NCI-H187 treated with DMSO at 0.1 percent for 48 hours (cell line): Measurements from ENCODE around the gene DIPK2B.

Experiments used
- DNase-seq: peaks from one replicate; lab custom pipeline; 2025; lab: John Stamatoyannopoulos, UW

Gene DIPK2B

GRCh38 chrX:45200741-45201234 is at the start of gene DIPK2B:
Gene DIPK2B, minus strand, starts transcription at chrX:45200876. Its CDS starts 50 bp downstream, at chrX:45200826.
- no peak for DNase-seq

GRCh38 chrX:45240301-45240700 is 39.6 kb upstream of the DIPK2B start:
- DNase-seq = no peak

GRCh38 chrX:45238489-45238888 is 37.8 kb upstream of the DIPK2B start:
- no peak for DNase-seq

GRCh38 chrX:45233531-45233930 is 32.9 kb upstream of the DIPK2B start:
- DNase-seq = no peak

GRCh38 chrX:45232139-45232538 is 31.5 kb upstream of the DIPK2B start:
- DNase-seq = no peak

- DNase-seq = no peak
Observed at GRCh38 chrX:45230410-45230809, 29.7 kb upstream of the DIPK2B start.

- DNase-seq = no peak
Observed at GRCh38 chrX:45229348-45229747, 28.7 kb upstream of the DIPK2B start.

- DNase-seq = no peak
Observed at GRCh38 chrX:45228126-45228525, 27.4 kb upstream of the DIPK2B start.

GRCh38 chrX:45208121-45208856 is 7.6 kb upstream of the DIPK2B start:
- no peak for DNase-seq

GRCh38 chrX:45202171-45202570 is 1.5 kb upstream of the DIPK2B start:
- no peak for DNase-seq

GRCh38 chrX:45198706-45199105 is 2.0 kb downstream of the DIPK2B start:
- no peak for DNase-seq

GRCh38 chrX:45198301-45198700 is 2.4 kb downstream of the DIPK2B start:
- no peak for DNase-seq

GRCh38 chrX:45196701-45197100 is 4.0 kb downstream of the DIPK2B start:
- DNase-seq = no peak

GRCh38 chrX:45191820-45192409 is 8.8 kb downstream of the DIPK2B start:
- DNase-seq = no peak

- DNase-seq = no peak
Observed at GRCh38 chrX:45191383-45191782, 9.3 kb downstream of the DIPK2B start.

- no peak for DNase-seq
Observed at GRCh38 chrX:45187731-45188130, 12.9 kb downstream of the DIPK2B start.

GRCh38 chrX:45186643-45187026 is 14.0 kb downstream of the DIPK2B start:
- DNase-seq = no peak

- no peak for DNase-seq
Observed at GRCh38 chrX:45184211-45184610, 16.5 kb downstream of the DIPK2B start.

- DNase-seq = no peak
Observed at GRCh38 chrX:45172890-45173289, 27.8 kb downstream of the DIPK2B start.

- no peak for DNase-seq
Observed at GRCh38 chrX:45166781-45167180, 33.9 kb downstream of the DIPK2B start.

GRCh38 chrX:45165726-45166125 is 35.0 kb downstream of the DIPK2B start:
- DNase-seq = no peak

GRCh38 chrX:45164995-45165394 is 35.7 kb downstream of the DIPK2B start:
- no peak for DNase-seq

GRCh38 chrX:45164021-45164621 is 36.6 kb downstream of the DIPK2B start:
- no peak for DNase-seq
